ENCODE results near the gene SEL1L. TPM values are rescaled to one million over a fixed set of nuclear protein-coding genes. Genes with fewer than 3 reads are reported as not detected.

Gene SEL1L
- polyA plus RNA-seq, 2 of the 4 experiments (the other 2 are of a cell fraction) = 25.9 to 43.2 TPM

Other genes starting within 250 kb of the SEL1L start
- 1.3 and 1.6 TPM in 2 replicates for gene STON2, start 133.5 kb downstream of the SEL1L start, polyA plus RNA-seq (2011; rRNA removed)
- gene STON2, start 133.5 kb downstream of the SEL1L start, polyA plus RNA-seq (2017; fragmentation: RNase III; extraction: RNeasy Plus Mini Kit Qiagen cat#74134 plus additional on column Dnase treatment) = 0.50 to 0.59 TPM (median 0.53 TPM) in 3 replicates